Measurements from ENCODE around the gene KRT34.

DNA sequence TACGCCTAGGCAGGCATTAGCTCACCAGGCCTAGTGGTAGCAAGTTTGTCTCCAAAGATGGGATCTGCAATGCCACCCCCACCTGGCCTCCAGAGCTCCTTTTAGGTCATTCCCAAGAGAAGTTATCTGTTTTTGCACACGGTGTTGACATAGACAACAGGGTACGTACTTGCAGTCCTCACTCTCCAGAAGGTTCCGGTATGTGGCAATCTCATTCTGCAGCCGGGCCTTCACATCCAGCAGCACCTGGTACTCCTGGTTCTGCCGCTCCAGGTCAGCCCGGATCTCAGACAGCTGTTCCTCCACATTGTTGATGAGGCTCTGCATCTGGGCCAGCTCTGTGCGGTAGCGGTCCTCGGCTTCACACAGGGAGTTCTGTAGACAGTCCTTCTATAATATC is 25.1 kb upstream of the KRT34 start:
- TF ChIP-seq, protein P1, sequence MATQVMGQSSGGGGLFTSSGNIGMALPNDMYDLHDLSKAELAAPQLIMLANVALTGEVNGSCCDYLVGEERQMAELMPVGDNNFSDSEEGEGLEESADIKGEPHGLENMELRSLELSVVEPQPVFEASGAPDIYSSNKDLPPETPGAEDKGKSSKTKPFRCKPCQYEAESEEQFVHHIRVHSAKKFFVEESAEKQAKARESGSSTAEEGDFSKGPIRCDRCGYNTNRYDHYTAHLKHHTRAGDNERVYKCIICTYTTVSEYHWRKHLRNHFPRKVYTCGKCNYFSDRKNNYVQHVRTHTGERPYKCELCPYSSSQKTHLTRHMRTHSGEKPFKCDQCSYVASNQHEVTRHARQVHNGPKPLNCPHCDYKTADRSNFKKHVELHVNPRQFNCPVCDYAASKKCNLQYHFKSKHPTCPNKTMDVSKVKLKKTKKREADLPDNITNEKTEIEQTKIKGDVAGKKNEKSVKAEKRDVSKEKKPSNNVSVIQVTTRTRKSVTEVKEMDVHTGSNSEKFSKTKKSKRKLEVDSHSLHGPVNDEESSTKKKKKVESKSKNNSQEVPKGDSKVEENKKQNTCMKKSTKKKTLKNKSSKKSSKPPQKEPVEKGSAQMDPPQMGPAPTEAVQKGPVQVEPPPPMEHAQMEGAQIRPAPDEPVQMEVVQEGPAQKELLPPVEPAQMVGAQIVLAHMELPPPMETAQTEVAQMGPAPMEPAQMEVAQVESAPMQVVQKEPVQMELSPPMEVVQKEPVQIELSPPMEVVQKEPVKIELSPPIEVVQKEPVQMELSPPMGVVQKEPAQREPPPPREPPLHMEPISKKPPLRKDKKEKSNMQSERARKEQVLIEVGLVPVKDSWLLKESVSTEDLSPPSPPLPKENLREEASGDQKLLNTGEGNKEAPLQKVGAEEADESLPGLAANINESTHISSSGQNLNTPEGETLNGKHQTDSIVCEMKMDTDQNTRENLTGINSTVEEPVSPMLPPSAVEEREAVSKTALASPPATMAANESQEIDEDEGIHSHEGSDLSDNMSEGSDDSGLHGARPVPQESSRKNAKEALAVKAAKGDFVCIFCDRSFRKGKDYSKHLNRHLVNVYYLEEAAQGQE (IDR thresholded peaks at IDR 0.05; ENCODE audit: low read depth, low read length), result no peak
- TF ChIP-seq, protein P2, sequence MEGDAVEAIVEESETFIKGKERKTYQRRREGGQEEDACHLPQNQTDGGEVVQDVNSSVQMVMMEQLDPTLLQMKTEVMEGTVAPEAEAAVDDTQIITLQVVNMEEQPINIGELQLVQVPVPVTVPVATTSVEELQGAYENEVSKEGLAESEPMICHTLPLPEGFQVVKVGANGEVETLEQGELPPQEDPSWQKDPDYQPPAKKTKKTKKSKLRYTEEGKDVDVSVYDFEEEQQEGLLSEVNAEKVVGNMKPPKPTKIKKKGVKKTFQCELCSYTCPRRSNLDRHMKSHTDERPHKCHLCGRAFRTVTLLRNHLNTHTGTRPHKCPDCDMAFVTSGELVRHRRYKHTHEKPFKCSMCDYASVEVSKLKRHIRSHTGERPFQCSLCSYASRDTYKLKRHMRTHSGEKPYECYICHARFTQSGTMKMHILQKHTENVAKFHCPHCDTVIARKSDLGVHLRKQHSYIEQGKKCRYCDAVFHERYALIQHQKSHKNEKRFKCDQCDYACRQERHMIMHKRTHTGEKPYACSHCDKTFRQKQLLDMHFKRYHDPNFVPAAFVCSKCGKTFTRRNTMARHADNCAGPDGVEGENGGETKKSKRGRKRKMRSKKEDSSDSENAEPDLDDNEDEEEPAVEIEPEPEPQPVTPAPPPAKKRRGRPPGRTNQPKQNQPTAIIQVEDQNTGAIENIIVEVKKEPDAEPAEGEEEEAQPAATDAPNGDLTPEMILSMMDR (IDR thresholded peaks at IDR 0.05), result no peak
- no peak for TF ChIP-seq JUND (IDR thresholded peaks at IDR 0.05)
